ENCODE data around the gene GDF2.

DNA sequence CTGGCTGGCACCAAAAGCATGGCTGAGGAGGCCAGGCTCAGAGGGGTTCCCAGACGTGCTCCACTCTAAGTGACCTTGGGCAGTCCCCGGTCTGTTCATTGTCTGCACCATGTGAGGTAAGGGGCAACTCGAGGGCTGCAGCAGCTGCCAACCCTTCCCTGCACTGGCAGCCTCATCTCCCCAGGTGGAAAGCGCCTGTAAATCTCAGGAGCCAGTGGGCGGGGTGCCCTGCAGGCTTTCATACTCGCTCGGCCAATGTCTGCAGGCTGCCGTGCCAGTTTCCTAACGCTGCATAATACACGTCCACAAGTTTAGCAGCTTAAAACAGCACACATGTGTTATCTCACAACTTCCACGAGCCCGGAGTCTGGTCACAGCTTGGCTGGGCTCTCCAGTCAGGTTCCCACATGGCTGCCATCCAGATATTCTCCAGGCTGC lies 34.9 kb upstream of the GDF2 start:
- TF ChIP-seq, protein P1, sequence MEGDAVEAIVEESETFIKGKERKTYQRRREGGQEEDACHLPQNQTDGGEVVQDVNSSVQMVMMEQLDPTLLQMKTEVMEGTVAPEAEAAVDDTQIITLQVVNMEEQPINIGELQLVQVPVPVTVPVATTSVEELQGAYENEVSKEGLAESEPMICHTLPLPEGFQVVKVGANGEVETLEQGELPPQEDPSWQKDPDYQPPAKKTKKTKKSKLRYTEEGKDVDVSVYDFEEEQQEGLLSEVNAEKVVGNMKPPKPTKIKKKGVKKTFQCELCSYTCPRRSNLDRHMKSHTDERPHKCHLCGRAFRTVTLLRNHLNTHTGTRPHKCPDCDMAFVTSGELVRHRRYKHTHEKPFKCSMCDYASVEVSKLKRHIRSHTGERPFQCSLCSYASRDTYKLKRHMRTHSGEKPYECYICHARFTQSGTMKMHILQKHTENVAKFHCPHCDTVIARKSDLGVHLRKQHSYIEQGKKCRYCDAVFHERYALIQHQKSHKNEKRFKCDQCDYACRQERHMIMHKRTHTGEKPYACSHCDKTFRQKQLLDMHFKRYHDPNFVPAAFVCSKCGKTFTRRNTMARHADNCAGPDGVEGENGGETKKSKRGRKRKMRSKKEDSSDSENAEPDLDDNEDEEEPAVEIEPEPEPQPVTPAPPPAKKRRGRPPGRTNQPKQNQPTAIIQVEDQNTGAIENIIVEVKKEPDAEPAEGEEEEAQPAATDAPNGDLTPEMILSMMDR (IDR thresholded peaks at IDR 0.05) = no peak
- TF ChIP-seq POLR2A (IDR thresholded peaks at IDR 0.05) (no peak), POLR2AphosphoS5 (IDR thresholded peaks at IDR 0.05; ENCODE audit: insufficient read depth in 1 of 2, low read depth in 1 of 2) (no peak)

Measured in vagina (tissue), 2 donors.